Measurements from ENCODE around the gene NXPE3.

GRCh38 chr3:101870138-101870537, 91.1 kb downstream of the NXPE3 start:
- TF ChIP-seq CTCF (IDR thresholded peaks at IDR 0.05; ENCODE audit: poor library complexity, severe bottlenecking) (no peak), EP300 (conservative IDR thresholded peaks at IDR 0.05; ENCODE audit: poor library complexity, severe bottlenecking) (no peak), EZH2 (IDR thresholded peaks at IDR 0.05; ENCODE audit: borderline replicate concordance, insufficient read depth, low read length, poor library complexity, severe bottlenecking) (no peak), POLR2AphosphoS5 (IDR thresholded peaks at IDR 0.05) (no peak)
